GM12873 (cell line): Measurements from ENCODE around the gene SLC25A40.

Experiments
- CTCF ChIP-seq: IDR thresholded peaks from 2 replicates; pipeline ENCODE4 v1.5.1; 2012; ENCODE audit warnings: low read depth, mild to moderate bottlenecking, moderate library complexity, low read length, control low read depth; ENCODE audit not compliant: insufficient read depth; ENCODE audit errors: missing control alignments

The SLC25A40 gene

DNA sequence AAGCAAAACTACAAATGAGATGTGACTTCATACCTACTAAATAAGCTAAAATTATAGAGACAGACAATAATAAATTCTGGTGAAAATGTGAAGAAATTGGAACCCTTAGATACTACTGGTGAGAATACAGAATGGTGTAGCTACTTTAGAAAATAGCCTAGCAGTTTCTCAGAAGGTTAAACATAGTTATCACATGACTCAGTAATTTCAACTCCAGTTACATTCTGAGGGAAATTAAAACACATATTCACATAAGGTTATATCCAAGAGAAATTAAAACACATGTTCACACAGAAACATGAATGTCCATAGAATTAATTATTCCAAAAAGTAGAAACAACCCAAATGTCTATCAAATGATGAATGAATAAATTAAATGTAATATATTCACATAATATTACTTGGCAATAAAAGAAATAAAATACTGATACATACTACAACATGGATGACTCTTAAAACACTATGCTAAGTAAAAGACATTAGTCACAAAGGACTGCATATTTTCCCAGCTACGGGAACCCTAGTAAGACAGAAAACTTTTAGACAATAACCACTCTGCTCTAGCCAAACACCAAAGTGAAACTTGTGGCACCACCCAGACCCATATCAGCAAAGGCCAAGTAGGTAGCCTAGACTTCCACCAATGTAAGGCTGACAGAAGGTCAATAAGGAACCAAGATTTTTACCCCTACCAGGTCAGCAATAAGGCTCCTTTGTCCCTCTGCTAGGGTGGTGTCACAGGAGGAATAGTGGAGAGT, 25.1 kb downstream of the SLC25A40 start:
- TF ChIP-seq CTCF = no peak

- no peak for TF ChIP-seq CTCF
These were observed 38.6 kb downstream of the SLC25A40 start for GRCh38 chr7:87837597-87837996.

DNA sequence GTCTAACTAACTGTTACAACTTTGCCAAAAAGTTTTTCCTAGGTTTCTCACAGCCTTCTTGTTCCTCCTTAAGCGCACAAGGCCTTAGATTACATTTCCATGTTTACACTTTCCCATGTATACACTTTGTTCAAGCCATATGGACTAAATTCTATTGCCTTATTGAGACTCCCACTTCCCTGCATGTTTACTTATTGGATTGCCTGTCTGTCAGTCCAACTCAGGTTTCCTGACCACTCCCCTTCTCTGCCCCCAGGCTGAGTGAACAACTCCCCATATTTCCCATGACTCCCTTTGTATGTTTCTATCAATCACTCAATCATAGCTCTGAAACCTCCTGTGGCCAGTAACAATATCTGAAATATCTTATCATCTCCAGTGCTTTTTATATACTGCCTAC, 43.0 kb downstream of the SLC25A40 start:
- no peak for TF ChIP-seq CTCF

DNA sequence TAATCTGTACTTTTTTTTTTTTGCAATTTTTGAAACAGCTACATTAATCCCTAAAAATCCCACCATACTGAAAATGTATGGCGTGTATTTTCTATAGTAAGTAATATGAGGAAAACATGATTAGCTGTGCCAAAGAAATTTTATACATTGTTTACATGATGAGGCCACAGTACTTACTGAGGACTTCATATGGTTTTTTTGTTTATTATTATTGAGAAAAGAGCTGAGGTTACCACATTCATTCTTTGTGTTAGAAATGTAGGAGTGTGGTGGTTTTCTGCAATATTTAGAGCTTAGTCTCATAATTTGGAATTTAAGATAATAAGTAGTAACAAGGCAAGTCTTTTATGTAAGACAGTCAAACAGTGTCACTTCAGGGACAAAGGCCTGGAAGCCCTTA, 45.1 kb downstream of the SLC25A40 start:
- no peak for TF ChIP-seq CTCF

DNA sequence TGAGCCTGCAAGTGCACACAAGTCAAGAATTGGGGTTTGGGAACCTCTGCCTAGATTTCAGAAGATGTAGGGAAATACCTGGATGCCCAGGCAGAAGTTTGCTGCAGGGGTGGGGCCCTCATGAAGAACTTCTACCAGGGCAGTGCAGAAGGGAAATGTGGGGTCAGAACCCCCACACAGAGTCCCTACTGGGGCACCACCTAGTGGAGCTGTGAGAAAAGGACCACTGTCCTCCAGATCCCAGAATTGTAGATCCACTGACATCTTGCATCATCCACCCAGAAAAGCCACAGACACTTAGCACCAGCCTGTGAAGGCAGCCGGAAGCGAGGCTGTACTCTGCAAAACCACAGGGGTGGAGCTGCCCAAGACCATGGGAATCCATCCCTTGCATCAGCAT, 50.8 kb downstream of the SLC25A40 start:
- peak; percentile 3 for TF ChIP-seq CTCF

DNA sequence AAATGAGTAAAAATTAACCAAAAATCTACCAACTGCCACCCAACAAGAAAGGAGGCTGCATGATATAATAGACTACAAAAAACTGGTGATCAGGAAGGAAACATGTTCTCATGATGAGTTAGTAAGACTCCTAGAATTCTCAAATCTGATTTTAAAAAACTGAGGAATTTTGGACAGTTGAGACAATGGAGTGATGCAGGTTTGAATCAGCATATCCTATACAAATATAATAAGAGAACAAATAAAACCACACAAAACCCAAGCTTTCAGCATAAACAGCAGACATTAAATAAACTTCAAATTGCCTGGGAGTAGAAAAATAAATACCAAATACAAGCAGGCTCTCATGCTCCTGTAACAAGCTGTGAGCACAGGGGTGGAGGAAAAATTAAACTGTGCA, 57.8 kb downstream of the SLC25A40 start:
- no peak for TF ChIP-seq CTCF

DNA sequence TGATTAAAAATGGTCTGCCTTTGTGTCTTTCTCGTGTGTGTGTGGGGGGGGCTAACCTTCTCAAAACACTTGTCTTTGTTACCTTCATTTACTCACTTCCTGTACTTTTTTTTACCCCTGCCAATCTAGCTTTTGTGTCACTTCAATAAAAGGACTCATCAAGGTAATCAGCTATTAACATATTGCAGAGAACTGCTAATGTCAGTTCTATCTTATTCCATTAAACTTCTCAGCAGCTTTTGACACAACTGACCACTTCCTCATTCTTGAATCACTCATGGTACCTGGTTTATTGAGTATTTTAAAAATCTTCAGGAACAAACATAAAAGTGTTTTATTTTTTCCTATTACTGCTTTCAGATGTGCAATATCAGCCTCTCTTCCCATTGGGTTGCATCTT, 59.8 kb downstream of the SLC25A40 start:
- TF ChIP-seq CTCF = no peak
